Stimulated activated CD4-positive, alpha-beta T cell treated with anti-CD3 and anti-CD28 coated beads, Interleukin-1b, Interleukin-23, amount 100 ng/mL, for 48 hours (primary cell): ENCODE data around the gene PSMB5.
"Not testable (repeated sequence)": the region's sequence is repeated elsewhere in the genome, so short reads cannot be mapped to it uniquely, and the experiment has no call there.

Experiments
- DNase-seq: peaks from one replicate; pipeline ENCODE4 v3.0.0-alpha.2; 2020

PSMB5 gene

GRCh38 chr14:23013054-23013748, 21.5 kb downstream of the PSMB5 start:
- no peak for DNase-seq

- DNase-seq, result peak; percentile 81
These were observed 24.6 kb downstream of the PSMB5 start, which contains the start of gene C14orf93 for GRCh38 chr14:23009939-23010726. TSS of gene C14orf93 (minus strand) at chr14:23010143. CDS start at chr14:22999023, 11,120 bp downstream.

- DNase-seq, result no peak
These were observed 25.2 kb downstream of the PSMB5 start for GRCh38 chr14:23009483-23009938.

- no peak for DNase-seq
These were observed 25.9 kb downstream of the PSMB5 start for GRCh38 chr14:23008831-23009230.

GRCh38 chr14:23006544-23007419, 27.9 kb downstream of the PSMB5 start:
- peak; percentile 98 for DNase-seq

GRCh38 chr14:23006188-23006534, 28.5 kb downstream of the PSMB5 start:
- no peak for DNase-seq

GRCh38 chr14:23005451-23006187, 29.1 kb downstream of the PSMB5 start:
- no peak for DNase-seq

- not testable (repeated sequence) for DNase-seq
These were observed 30.4 kb downstream of the PSMB5 start for GRCh38 chr14:23004274-23004673.

GRCh38 chr14:23002592-23002991, 32.1 kb downstream of the PSMB5 start:
- no peak for DNase-seq

GRCh38 chr14:23000860-23001259, 33.8 kb downstream of the PSMB5 start:
- no peak for DNase-seq

GRCh38 chr14:22998329-22999012, 36.2 kb downstream of the PSMB5 start:
- DNase-seq, result no peak

- DNase-seq, result no peak
These were observed 36.9 kb downstream of the PSMB5 start for GRCh38 chr14:22997676-22998323.

- DNase-seq, result no peak
These were observed 37.7 kb downstream of the PSMB5 start for GRCh38 chr14:22996768-22997654.

GRCh38 chr14:22995889-22996625, 38.6 kb downstream of the PSMB5 start:
- no peak for DNase-seq

GRCh38 chr14:22994762-22995275, 39.9 kb downstream of the PSMB5 start:
- DNase-seq, result peak; percentile 17

- DNase-seq, result no peak
These were observed 41.2 kb downstream of the PSMB5 start for GRCh38 chr14:22993517-22993916.

GRCh38 chr14:22991852-22992251, 42.8 kb downstream of the PSMB5 start:
- DNase-seq, result no peak

- DNase-seq, result no peak
These were observed 47.4 kb downstream of the PSMB5 start for GRCh38 chr14:22987291-22987690.

- DNase-seq, result peak; percentile 87
These were observed 48.1 kb downstream of the PSMB5 start for GRCh38 chr14:22986508-22987054.
